ENCODE results near the gene PSMC5. TPM values are rescaled to one million over a fixed set of nuclear protein-coding genes. Genes with fewer than 3 reads are reported as not detected.

PSMC5 gene
- total RNA-seq, 1 experiment from 2014 or later, result 145 TPM

DNA sequence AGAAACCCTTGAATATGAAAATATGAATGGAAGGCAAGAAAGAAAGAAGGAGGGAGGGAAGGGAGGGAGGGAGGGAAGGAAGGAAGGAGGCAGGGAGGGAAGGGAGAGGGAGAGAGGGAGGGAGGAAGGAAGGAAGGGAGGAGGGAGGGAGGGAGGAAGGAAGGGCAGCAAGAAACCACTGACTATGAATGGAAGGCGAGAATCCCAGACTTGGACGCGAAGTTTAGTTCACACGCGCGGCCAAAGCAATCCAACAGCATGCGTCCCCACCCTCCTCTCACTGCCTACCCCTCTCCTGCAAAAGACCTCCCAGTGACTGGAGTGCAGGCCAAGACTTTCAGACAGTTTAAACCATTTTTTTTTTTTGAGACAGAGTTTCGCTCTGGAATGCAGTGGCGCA is 23.2 kb downstream of the PSMC5 start:
- H3K9me3 ChIP-seq (ENCODE audit: control insufficient read depth, insufficient read depth, low read depth, low read length), result no peaks in the 10 kb centered on the region
- ATAC-seq (no peak), DNase-seq (ENCODE audit: low read depth, low spot score) (no peak)
- no TSS peak for BruUV-seq (replicated peaks)
- intact Hi-C loops (cut with micrococcal nuclease; ENCODE audit: unreplicated experiment), result no loop called here
- in situ Hi-C loops (cut with HindIII; ENCODE audit: low pct_unique_long_range_greater_than_20kb, low sequenced_read_pairs), result no loop called here
- no peaks in the 10 kb centered on the region for H3K36me3 ChIP-seq (ENCODE audit: control insufficient read depth, insufficient read depth, low read length)
- POLR2A ChIA-PET, result no interaction called here
- H3K27me3 ChIP-seq (ENCODE audit: control insufficient read depth, insufficient read depth, low read length), result no peaks in the 10 kb centered on the region
- no peak overlapping the region for H3K27ac ChIP-seq (ENCODE audit: low read length)
- no peak overlapping the region for H3K4me3 ChIP-seq (ENCODE audit: low read depth in 2 of 2, low read length in 2 of 2)
- TF ChIP-seq POLR2AphosphoS5 (IDR thresholded peaks at IDR 0.05; ENCODE audit: low read depth, low read length), result no peak
- TF ChIP-seq, protein P1, sequence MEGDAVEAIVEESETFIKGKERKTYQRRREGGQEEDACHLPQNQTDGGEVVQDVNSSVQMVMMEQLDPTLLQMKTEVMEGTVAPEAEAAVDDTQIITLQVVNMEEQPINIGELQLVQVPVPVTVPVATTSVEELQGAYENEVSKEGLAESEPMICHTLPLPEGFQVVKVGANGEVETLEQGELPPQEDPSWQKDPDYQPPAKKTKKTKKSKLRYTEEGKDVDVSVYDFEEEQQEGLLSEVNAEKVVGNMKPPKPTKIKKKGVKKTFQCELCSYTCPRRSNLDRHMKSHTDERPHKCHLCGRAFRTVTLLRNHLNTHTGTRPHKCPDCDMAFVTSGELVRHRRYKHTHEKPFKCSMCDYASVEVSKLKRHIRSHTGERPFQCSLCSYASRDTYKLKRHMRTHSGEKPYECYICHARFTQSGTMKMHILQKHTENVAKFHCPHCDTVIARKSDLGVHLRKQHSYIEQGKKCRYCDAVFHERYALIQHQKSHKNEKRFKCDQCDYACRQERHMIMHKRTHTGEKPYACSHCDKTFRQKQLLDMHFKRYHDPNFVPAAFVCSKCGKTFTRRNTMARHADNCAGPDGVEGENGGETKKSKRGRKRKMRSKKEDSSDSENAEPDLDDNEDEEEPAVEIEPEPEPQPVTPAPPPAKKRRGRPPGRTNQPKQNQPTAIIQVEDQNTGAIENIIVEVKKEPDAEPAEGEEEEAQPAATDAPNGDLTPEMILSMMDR (IDR thresholded peaks at IDR 0.05), result no peak
- TF ChIP-seq, protein P2, sequence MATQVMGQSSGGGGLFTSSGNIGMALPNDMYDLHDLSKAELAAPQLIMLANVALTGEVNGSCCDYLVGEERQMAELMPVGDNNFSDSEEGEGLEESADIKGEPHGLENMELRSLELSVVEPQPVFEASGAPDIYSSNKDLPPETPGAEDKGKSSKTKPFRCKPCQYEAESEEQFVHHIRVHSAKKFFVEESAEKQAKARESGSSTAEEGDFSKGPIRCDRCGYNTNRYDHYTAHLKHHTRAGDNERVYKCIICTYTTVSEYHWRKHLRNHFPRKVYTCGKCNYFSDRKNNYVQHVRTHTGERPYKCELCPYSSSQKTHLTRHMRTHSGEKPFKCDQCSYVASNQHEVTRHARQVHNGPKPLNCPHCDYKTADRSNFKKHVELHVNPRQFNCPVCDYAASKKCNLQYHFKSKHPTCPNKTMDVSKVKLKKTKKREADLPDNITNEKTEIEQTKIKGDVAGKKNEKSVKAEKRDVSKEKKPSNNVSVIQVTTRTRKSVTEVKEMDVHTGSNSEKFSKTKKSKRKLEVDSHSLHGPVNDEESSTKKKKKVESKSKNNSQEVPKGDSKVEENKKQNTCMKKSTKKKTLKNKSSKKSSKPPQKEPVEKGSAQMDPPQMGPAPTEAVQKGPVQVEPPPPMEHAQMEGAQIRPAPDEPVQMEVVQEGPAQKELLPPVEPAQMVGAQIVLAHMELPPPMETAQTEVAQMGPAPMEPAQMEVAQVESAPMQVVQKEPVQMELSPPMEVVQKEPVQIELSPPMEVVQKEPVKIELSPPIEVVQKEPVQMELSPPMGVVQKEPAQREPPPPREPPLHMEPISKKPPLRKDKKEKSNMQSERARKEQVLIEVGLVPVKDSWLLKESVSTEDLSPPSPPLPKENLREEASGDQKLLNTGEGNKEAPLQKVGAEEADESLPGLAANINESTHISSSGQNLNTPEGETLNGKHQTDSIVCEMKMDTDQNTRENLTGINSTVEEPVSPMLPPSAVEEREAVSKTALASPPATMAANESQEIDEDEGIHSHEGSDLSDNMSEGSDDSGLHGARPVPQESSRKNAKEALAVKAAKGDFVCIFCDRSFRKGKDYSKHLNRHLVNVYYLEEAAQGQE (IDR thresholded peaks at IDR 0.05; ENCODE audit: insufficient read depth in 1 of 2, low read depth in 2 of 2, low read length in 1 of 2), result no peak
- no peak for TF ChIP-seq TCF7L2 (IDR thresholded peaks at IDR 0.05; ENCODE audit: low read depth, low read length)
- no peak for TF ChIP-seq SIN3A (IDR thresholded peaks at IDR 0.05; ENCODE audit: borderline replicate concordance, insufficient read depth, low read depth, low read length)
- H3K4me1 ChIP-seq (ENCODE audit: control insufficient read depth, insufficient read depth, low read length), result no peaks in the 10 kb centered on the region
- CTCF ChIA-PET, result no interaction called here

DNA sequence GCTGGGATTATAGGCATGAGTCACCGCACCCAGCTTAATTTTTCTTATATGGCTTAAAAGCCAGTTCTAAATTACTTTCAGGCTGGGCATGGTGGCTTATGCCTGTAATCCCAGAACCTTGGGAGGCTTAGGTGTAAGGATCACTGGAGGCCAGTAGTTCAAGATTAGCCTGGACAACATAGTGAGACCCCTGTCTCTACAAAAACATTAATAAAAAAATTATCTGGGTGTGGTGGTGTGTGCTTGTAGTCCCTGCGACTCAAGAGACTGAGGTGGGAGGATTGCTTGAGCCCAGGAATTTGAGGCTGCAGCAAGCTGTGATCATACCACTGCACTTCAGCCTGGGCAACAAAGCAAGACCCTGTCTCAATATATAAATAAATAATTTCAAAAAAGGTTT is 26.0 kb downstream of the PSMC5 start:
- no peak for ATAC-seq
- BruUV-seq (replicated peaks), result no TSS peak
- H3K36me3 ChIP-seq (ENCODE audit: control insufficient read depth, insufficient read depth, low read length), result no peaks in the 10 kb centered on the region
- POLR2A ChIA-PET, result no interaction called here
- TF ChIP-seq, protein P2 (IDR thresholded peaks at IDR 0.05; ENCODE audit: insufficient read depth in 1 of 2, low read depth in 2 of 2, low read length in 1 of 2), result no peak
- no peak for TF ChIP-seq POLR2AphosphoS5 (IDR thresholded peaks at IDR 0.05; ENCODE audit: low read depth, low read length)
- TF ChIP-seq, protein P1 (IDR thresholded peaks at IDR 0.05), result no peak
- TF ChIP-seq SIN3A (IDR thresholded peaks at IDR 0.05; ENCODE audit: borderline replicate concordance, insufficient read depth, low read depth, low read length), result no peak
- TF ChIP-seq TCF7L2 (IDR thresholded peaks at IDR 0.05; ENCODE audit: low read depth, low read length), result no peak
- H3K9me3 ChIP-seq (ENCODE audit: control insufficient read depth, insufficient read depth, low read depth, low read length), result no peaks in the 10 kb centered on the region
- no peaks in the 10 kb centered on the region for H3K4me1 ChIP-seq (ENCODE audit: control insufficient read depth, insufficient read depth, low read length)
- no peak overlapping the region for H3K4me3 ChIP-seq (ENCODE audit: low read depth in 2 of 2, low read length in 2 of 2)
- H3K27ac ChIP-seq (ENCODE audit: low read length), result no peak overlapping the region
- in situ Hi-C loops (cut with HindIII; ENCODE audit: low pct_unique_long_range_greater_than_20kb, low sequenced_read_pairs) (no loop called here), intact Hi-C loops (cut with micrococcal nuclease; ENCODE audit: unreplicated experiment) (no loop called here)
- no peak for DNase-seq (ENCODE audit: low read depth, low spot score)
- H3K27me3 ChIP-seq (ENCODE audit: control insufficient read depth, insufficient read depth, low read length), result no peaks in the 10 kb centered on the region
- CTCF ChIA-PET, result no interaction called here

All from Panc1 (cell line).